GM10847 (cell line): Measurements from ENCODE around the gene CHD5.

Experiments
- POLR2A ChIP-seq: IDR thresholded peaks from 2 replicates; pipeline ENCODE4 v1.6.1; 2011; ENCODE audit not compliant: insufficient read length; ENCODE audit errors: extremely low read depth

Gene CHD5

DNA sequence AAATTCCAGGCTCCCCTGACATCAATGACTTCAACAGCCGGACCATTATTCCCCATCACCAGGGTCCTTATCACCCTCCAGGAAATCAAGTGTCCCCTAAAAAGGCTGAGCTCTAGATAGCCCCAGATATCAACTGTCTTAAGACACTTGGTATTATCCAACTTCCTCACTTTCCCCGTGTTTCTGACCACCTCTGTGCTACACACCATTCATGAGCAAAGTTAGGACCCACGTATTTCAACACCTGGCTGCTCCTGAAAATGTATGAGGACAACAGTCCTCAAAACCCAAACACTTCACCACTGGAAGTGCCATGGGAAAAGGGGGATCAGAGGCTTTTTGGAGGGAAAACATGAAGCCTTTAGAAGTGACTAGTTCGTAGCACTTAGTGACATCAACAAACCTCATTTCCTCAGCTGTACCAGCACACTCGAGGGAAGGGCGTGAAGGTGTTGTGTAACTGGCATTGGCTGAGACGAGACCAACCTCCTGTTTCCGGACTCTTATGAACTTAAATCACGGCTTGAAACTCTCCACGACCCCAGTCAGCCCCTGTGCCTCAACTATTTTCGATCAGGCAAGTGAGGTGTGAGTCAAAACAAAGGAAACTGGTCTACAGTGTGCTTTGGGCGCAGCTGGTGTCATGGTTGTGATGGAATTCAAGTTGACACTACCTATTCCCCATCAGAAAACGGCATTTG is 4.1 kb upstream of the CHD5 start:
- no peak for TF ChIP-seq POLR2A

GRCh38 chr1:6183520-6183989 is 3.4 kb upstream of the CHD5 start:
- no peak for TF ChIP-seq POLR2A

DNA sequence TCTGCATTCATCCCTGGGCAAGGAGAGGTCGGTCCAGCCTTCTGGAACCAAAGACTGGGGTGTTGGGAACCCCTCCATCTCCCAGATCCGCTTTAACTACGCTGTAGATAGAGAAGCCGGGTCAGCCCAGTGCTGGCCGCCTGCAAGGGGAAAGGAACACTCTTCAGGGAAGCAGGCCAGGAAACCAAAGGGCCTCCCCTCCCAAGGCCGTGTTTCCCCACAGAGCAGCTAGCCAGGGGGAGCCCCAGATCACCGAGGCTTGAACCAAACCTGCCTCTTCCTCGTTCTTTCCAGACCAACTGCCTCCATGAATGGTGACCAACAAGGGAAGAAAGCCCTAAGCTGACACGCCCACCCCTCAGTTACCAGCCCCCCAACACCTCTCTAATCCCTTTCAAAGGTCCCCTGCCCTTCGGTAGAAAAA is 1.2 kb upstream of the CHD5 start:
- TF ChIP-seq POLR2A = no peak

- no peak for TF ChIP-seq POLR2A
Measured at GRCh38 chr1:6180707-6181311, 688 bp upstream of the CHD5 start.

- TF ChIP-seq POLR2A = no peak
Measured at GRCh38 chr1:6179564-6180175, 451 bp downstream of the CHD5 start.

GRCh38 chr1:6178751-6179563 is 1.2 kb downstream of the CHD5 start:
- TF ChIP-seq POLR2A = no peak

- TF ChIP-seq POLR2A = no peak
Measured at GRCh38 chr1:6177681-6178380, 2.3 kb downstream of the CHD5 start.

DNA sequence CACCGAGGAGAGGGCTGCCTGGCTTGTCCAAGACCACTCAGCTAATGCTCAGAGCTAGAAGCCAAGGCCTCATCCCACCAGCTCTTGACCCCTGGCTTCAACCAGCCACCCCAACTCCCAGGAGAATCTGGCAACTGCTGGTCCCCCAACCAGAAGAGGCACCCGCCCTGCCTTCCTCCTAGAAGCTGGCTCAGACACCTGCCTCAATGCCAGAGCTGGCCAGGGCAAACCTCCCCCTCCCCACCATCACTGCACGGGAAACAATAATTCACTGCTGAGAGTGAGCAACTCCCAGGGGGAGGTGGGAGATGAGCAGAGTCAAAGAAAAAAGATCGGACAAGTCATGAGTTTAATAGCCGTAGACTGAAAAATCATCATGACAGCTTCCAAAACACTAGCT is 3.3 kb downstream of the CHD5 start:
- TF ChIP-seq POLR2A = no peak

DNA sequence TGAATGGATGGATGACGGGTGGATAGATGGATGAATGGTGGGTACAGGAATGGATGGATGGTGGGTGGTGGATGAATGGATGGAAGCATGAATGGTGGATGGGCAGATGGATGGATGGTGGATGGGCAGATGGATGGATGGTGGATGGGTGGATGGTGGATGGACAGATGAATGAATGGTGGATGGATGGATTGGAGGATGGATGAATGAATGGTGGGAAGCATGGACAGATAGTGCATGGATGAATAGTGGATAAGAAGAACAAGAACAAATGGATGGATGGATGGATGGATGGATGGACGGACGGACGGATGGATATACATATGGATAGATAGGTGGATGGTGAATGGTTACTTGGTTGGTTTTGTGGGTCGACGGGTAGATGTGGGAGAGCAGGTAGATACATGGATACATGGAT is 4.7 kb downstream of the CHD5 start:
- no peak for TF ChIP-seq POLR2A

- no peak for TF ChIP-seq POLR2A
Measured at GRCh38 chr1:6174621-6175410, 5.3 kb downstream of the CHD5 start.

DNA sequence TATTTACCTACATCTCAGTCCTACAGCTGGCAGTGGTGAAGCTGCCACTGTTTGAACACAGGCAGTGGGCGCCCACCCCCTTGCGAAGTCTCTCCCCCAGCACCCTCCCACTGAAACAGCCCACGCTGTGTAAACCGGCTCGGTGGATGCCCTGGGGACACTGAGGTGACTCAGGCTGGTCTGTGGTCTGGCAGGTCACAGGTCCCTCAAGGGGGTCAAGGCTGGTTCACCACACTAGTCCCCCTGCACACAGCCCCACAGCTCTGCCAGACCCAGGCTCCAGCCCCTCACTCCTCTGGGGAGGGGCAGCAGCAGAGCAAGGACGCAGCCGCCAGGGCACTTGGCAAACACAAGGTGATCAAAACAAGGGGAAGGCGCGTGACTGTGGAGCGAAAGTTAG is 7.6 kb downstream of the CHD5 start:
- TF ChIP-seq POLR2A = no peak

DNA sequence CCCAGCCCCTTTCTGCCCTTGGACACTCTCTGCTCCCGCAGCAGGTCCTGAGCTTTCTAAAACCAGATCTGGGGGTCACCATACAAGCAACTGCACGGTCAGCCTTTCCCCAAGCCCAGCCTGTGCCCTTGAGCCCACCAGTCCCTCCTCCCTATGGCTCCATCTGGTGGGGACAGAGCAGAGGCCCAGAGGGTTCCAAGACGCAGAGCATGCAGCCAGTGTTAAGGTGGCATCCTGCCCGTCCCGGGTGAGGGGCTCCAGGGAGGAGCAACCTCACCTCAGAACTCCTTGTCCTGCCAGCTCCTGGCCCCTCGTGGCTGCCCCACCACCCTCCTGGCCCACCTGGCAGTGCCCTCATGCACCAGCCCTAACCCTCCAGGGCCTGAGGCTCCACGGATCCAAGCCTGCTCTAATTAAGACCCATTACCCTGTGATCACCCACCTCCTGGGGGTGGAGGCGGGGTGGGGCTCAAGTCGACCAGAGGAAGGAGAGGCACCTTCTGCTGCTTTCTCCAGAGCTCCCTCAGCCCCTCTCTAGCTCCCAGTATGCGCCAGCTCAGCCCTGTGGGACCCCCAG is 8.5 kb downstream of the CHD5 start:
- TF ChIP-seq POLR2A = no peak

DNA sequence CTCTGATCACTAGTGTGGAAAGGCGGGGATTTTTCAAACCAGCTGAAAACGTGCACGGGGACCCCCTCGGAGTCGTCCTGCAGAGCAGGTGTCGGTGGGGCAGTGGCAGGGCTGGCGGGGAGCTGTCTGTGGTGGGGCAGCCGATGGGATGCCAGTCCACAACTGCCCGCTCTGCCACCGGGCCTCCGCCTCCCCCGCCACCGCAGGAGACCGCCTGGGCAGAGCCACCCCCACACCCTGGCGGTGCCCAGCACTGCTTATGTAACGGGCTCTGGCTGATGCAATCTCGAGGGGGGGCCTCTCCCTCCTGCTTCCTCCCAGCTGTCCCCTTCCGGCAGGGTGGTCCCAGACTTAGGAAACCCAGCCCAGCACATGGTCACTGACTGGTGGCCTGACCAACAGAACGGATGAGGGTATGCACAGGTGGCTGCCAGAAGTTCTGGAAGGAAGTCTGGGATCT is 9.3 kb downstream of the CHD5 start:
- no peak for TF ChIP-seq POLR2A
